Stimulated activated CD8-positive, alpha-beta memory T cell treated with anti-CD3 and anti-CD28 coated beads, Interleukin-15, amount 100 ng/mL, for 1 hour (primary cell): Measurements from ENCODE around the gene SLC6A4.
"Not testable (repeated sequence)": the region's sequence is repeated elsewhere in the genome, so short reads cannot be mapped to it uniquely, and the experiment has no call there.

Experiments
- DNase-seq: peaks from one replicate; pipeline ENCODE4 v3.0.0-alpha.2; 2020; ENCODE audit warnings: low read depth

SLC6A4 gene

GRCh38 chr17:30238387-30239088 lies 3.0 kb upstream of the SLC6A4 start:
- DNase-seq = no peak

GRCh38 chr17:30238003-30238344 lies 2.5 kb upstream of the SLC6A4 start:
- DNase-seq = no peak

GRCh38 chr17:30237296-30238002 lies 2.0 kb upstream of the SLC6A4 start:
- no peak for DNase-seq

GRCh38 chr17:30236766-30237165 lies 1.3 kb upstream of the SLC6A4 start:
- DNase-seq = no peak

- DNase-seq = no peak
Observed at GRCh38 chr17:30236297-30236624, 764 bp upstream of the SLC6A4 start.

GRCh38 chr17:30234964-30235363 lies 533 bp downstream of the SLC6A4 start:
- DNase-seq = no peak

GRCh38 chr17:30234296-30234695 lies 1.2 kb downstream of the SLC6A4 start:
- DNase-seq = no peak

GRCh38 chr17:30232824-30233427 lies 2.6 kb downstream of the SLC6A4 start:
- no peak for DNase-seq

GRCh38 chr17:30232015-30232823 lies 3.3 kb downstream of the SLC6A4 start:
- DNase-seq = no peak

- no peak for DNase-seq
Observed at GRCh38 chr17:30230596-30231125, 4.8 kb downstream of the SLC6A4 start.

GRCh38 chr17:30230009-30230408 lies 5.5 kb downstream of the SLC6A4 start:
- not testable (repeated sequence) for DNase-seq

- DNase-seq = no peak
Observed at GRCh38 chr17:30229012-30229411, 6.5 kb downstream of the SLC6A4 start.

GRCh38 chr17:30228011-30228410 lies 7.5 kb downstream of the SLC6A4 start:
- DNase-seq = no peak

- DNase-seq = no peak
Observed at GRCh38 chr17:30226878-30227277, 8.6 kb downstream of the SLC6A4 start.

- DNase-seq = no peak
Observed at GRCh38 chr17:30225919-30226553, 9.5 kb downstream of the SLC6A4 start.

- no peak for DNase-seq
Observed at GRCh38 chr17:30225112-30225511, 10.4 kb downstream of the SLC6A4 start.

- DNase-seq = no peak
Observed at GRCh38 chr17:30224419-30224960, 11.0 kb downstream of the SLC6A4 start.

GRCh38 chr17:30222721-30223175 lies 12.7 kb downstream of the SLC6A4 start:
- no peak for DNase-seq

- DNase-seq = no peak
Observed at GRCh38 chr17:30222251-30222650, 13.2 kb downstream of the SLC6A4 start.

GRCh38 chr17:30221346-30221745 lies 14.2 kb downstream of the SLC6A4 start:
- no peak for DNase-seq

GRCh38 chr17:30220414-30220813 lies 15.1 kb downstream of the SLC6A4 start:
- DNase-seq = no peak

- DNase-seq = no peak
Observed at GRCh38 chr17:30219833-30220232, 15.7 kb downstream of the SLC6A4 start.
